Choroid plexus epithelial cell (primary cell): ENCODE data around the gene PHOSPHO2.
A peak's percentile ranks its signal among the peaks of the same experiment; 100 is the strongest.

Experiments used
- DNase-seq: peaks from one replicate; pipeline ENCODE4 v3.0.0-alpha.2; 2010; ENCODE audit warnings: low read depth
- H3K4me3 ChIP-seq: 2 replicates; pipeline ENCODE4 v1.5.1; 2011; ENCODE audit warnings: low read depth, mild to moderate bottlenecking, control low read depth, low read length, moderate library complexity
- CTCF ChIP-seq: conservative IDR thresholded peaks from 2 replicates; pipeline ENCODE4 v1.5.1; 2011; ENCODE audit warnings: low read depth, mild to moderate bottlenecking, control low read depth, inconsistent platforms, low read length, moderate library complexity

Gene PHOSPHO2

GRCh38 chr2:169709331-169709730 lies 15.1 kb downstream of the PHOSPHO2 start:
- DNase-seq = peak; percentile 56
- no peak for TF ChIP-seq CTCF
- no peak overlapping the region for H3K4me3 ChIP-seq

- no peak for TF ChIP-seq CTCF
- no peak overlapping the region for H3K4me3 ChIP-seq
- DNase-seq = no peak
Observed at GRCh38 chr2:169709981-169710380, 15.7 kb downstream of the PHOSPHO2 start.

- TF ChIP-seq CTCF = no peak
- no peak overlapping the region for H3K4me3 ChIP-seq
- DNase-seq = no peak
Observed at GRCh38 chr2:169711751-169712509, 17.7 kb downstream of the PHOSPHO2 start.

GRCh38 chr2:169712791-169713227 lies 18.5 kb downstream of the PHOSPHO2 start:
- no peak for TF ChIP-seq CTCF
- no peak for DNase-seq
- no peak overlapping the region for H3K4me3 ChIP-seq

GRCh38 chr2:169713331-169713730 lies 19.1 kb downstream of the PHOSPHO2 start:
- no peak for DNase-seq
- no peak overlapping the region for H3K4me3 ChIP-seq
- no peak for TF ChIP-seq CTCF

- TF ChIP-seq CTCF = no peak
- no peak for DNase-seq
- no peak overlapping the region for H3K4me3 ChIP-seq
Observed at GRCh38 chr2:169714699-169715098, 20.4 kb downstream of the PHOSPHO2 start.

GRCh38 chr2:169715379-169716237 lies 21.3 kb downstream of the PHOSPHO2 start:
- TF ChIP-seq CTCF = no peak
- peak; percentile 46 for DNase-seq
- H3K4me3 ChIP-seq = peak overlapping the region; percentile 30
